Coronary artery (tissue), 2 donors: ENCODE measurements around the gene SLC40A1.

ENCODE experiments used
- DNase-seq: peaks from one replicate; pipeline ENCODE4 v3.0.0-alpha.2; 2017; ENCODE audit warnings: low spot score
- H3K27ac ChIP-seq, 2 donors: fragments of 200-600 bp; sonication (generic); one replicate each; pipeline ENCODE4 v1.5.1; 2016 to 2019
- H3K4me3 ChIP-seq: fragments of 200-600 bp; sonication (generic); 2 replicates; pipeline ENCODE4 v1.5.1; 2016; ENCODE audit warnings: mild to moderate bottlenecking, moderate library complexity
- CTCF ChIP-seq: fragments of 200-600 bp; sonication (generic); IDR thresholded peaks from one replicate; pipeline ENCODE4 v1.5.1; 2019; ENCODE audit warnings: antibody characterized with exemption

Gene SLC40A1, protein sequence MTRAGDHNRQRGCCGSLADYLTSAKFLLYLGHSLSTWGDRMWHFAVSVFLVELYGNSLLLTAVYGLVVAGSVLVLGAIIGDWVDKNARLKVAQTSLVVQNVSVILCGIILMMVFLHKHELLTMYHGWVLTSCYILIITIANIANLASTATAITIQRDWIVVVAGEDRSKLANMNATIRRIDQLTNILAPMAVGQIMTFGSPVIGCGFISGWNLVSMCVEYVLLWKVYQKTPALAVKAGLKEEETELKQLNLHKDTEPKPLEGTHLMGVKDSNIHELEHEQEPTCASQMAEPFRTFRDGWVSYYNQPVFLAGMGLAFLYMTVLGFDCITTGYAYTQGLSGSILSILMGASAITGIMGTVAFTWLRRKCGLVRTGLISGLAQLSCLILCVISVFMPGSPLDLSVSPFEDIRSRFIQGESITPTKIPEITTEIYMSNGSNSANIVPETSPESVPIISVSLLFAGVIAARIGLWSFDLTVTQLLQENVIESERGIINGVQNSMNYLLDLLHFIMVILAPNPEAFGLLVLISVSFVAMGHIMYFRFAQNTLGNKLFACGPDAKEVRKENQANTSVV

DNA sequence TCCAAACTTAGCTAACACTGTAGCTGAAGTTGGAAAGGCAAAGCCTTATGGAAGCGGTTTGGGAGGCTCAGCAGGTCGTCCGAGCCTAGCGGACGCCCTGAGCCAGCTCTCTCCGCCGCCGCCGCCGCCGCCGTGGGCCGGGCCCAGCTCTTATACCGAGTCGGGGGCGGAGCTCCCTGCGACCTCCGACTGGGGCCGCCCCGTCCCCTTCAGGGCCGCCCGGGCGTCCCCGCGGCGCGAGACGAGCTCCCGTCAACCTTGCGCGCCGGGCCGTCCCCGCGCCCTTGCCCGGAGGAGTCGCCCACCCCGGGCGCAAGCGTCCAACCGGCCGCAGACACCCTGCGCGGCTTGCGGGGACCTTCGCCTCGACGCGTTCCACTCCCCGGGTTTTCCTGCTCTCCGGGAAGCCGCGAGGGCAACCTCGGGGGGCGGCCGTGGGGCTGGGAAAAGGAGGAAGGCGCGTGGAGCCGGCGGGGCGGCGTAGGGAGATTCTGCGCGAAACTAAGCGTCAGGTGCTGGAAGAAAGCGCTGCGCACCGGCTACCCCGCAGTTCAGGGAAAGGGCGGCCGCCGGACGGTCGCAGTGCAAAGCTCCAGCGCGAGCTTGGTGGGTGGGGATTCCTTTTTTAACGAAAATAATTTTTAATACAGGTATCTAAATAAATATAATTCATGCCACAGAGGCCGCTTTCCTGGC, at the start of gene SLC40A1:
SLC40A1 (minus strand) TSS at position 129 of the 696 bp plus-strand sequence. CDS start 326 bp downstream, outside the sequence.
- no peak for TF ChIP-seq CTCF
- peak within 1 kb of the TSS; percentile 75 for H3K4me3 ChIP-seq
- peak; percentile 90 for DNase-seq
- H3K27ac ChIP-seq, result peak within 1 kb of the TSS; percentile 82 to 94

DNA sequence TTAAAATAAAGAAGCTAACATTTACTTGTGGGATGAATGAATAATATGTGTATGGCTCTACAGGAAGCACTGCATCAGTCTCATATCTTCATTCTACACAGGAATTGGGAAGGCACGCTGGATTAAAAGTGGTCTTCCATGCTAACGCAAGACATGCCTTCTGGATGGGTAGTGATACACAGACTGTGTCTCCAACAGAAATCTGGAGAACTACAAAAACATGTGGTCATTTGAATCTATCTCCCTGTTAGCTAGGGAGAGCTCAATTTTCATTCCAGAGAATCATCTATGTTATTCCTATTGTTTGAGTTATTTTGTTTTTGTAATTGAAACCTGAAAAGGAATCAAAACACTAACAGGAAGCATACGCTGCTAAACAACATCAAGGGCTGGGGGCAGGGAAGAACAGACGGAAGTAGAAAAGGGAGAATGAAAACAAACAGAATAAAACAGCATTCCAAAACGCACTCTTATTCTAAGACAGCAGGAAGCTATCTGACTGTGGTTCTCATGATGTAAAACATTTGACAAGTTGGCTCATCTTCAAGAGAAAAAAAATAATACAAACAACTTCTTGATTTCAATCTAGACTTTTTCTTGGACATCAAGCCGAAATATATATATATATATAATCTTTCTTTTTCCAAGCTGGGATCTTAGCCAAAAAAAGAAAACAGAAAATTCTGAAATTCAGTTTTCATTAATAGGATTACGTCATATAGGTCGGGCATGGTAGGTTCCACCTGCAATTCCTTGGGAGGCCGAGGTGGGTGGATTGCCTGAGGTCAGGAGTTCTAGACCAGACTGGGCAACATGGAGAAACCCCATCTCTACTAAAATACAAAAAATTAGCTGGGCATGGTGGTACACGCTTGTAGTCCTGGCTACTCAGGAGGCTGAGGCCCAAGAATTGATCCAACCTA, 49.2 kb upstream of the SLC40A1 start:
- Histone ChIP-seq H3K27ac (peak overlapping the region in 1 of 2 donors; percentile 8), H3K4me3 (no peak overlapping the region)
- no peak for DNase-seq
- no peak for TF ChIP-seq CTCF

- TF ChIP-seq CTCF, result no peak
- Histone ChIP-seq H3K27ac (peak overlapping the region in 1 of 2 donors; percentile 8), H3K4me3 (no peak overlapping the region)
- DNase-seq, result no peak
Measured at GRCh38 chr2:189628817-189629530, 48.4 kb upstream of the SLC40A1 start.

DNA sequence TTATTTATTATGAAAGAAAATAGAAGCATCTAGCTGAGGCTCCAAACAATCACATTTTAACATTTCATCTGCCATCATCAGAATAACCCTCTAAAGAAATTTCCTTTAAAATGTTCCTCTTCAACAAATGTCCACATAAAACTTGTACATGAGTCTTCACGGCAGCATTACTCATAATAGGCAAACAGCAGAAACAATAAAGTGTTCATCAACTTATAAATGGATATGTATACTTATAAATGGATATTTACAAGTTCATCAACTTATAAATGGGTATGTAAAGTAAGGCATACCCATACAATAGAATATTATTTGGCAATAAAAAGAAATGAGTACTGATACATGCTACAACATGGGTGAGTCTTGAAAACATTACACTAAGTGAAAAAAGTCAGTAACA, 47.2 kb upstream of the SLC40A1 start:
- TF ChIP-seq CTCF, result no peak
- no peak overlapping the region for H3K4me3 ChIP-seq
- H3K27ac ChIP-seq, result no peak overlapping the region
- no peak for DNase-seq

GRCh38 chr2:189625636-189626035, 45.0 kb upstream of the SLC40A1 start:
- no peak overlapping the region for H3K27ac ChIP-seq
- TF ChIP-seq CTCF, result no peak
- no peak for DNase-seq

More at GRCh38 chr2:189625636-189626035, 45.0 kb upstream of the SLC40A1 start:
- no peak overlapping the region for H3K4me3 ChIP-seq
